AG08396 (cell line): ENCODE measurements around the gene LAMB4.
A peak's percentile ranks its signal among the peaks of the same experiment; 100 is the strongest.

Source experiments
- DNase-seq: peaks from one replicate; pipeline ENCODE4 v3.0.0; 2012; ENCODE audit warnings: low spot score, mixed read lengths

The LAMB4 gene

GRCh38 chr7:108079648-108080591, 50.2 kb downstream of the LAMB4 start:
- peak; percentile 79 for DNase-seq

- DNase-seq: no peak
These were observed 50.9 kb downstream of the LAMB4 start for GRCh38 chr7:108079276-108079647.

- DNase-seq: no peak
These were observed 51.5 kb downstream of the LAMB4 start for GRCh38 chr7:108078691-108079090.

GRCh38 chr7:108078211-108078673, 51.9 kb downstream of the LAMB4 start:
- no peak for DNase-seq

DNA sequence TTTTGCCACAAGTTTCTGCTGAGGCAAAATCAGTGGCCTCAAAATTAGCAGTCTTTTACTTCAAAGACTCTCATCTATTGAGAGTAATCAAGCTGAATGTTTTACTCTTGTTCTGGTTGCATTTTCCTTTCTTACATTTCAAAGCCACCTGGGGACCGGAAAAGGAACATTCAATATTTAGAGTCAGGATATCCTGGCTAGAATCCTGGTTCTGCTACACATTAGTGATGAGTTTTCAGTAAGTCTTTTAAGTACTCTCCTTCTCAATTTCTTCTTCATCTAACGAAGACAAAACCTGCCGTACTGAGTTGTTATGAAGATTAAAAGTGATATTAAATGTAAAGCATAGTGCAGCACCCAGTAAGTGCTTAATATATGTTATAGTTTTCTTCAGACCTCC, 52.5 kb downstream of the LAMB4 start:
- no peak for DNase-seq

DNA sequence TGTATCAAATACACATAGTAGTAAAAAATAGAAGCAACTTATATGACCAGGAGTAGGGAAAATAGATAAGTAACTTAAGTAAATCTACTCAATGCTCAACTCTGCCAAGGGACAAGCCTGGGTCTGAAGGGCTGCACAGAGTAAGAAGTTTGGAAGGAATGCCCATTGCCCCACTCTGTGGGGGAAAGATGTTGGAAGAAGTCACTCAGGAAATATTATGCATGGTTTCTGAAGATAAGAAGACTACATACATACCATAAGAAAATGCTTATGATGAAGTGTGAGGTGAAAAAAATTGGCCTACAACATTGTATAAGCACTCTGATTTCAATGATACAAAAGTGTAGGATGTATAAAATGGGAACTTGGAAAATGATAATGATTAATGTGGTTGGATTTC, 54.0 kb downstream of the LAMB4 start:
- DNase-seq: no peak

DNA sequence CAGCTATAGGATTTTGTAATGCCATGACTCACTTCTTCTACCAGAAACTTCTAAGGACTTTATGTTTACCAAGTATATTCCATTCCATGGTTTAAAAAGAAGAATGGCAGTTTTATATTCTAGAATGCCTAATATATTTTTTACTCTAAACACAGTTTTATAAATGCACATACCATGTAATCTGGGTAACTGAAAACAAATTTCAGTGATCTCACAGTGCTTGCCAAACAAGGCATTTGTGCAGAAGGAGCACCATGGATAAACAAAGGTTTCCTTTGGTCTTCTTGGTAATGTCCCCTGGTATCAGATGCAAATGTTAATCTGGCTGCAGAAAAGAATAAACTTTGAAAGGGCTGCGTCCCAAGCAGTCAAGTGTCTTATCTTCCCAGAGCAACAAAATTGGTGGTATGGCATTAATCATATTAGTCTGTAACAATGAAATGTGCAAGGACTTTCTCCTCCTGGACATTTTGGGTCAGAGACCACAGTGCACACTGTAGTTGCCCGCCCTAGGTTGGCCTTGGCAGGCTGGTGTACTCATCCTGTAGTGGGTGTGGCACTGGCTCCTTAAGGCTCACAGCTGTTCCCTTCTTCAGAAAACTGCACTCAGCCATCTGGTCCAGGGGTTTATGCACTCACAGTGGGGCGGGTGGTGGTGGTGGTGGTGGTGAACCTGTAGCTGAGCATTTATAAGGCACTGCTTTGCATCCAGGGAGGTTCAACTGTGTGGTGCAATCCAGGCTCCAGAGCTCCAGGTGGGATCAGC, 56.7 kb downstream of the LAMB4 start:
- no peak for DNase-seq

DNA sequence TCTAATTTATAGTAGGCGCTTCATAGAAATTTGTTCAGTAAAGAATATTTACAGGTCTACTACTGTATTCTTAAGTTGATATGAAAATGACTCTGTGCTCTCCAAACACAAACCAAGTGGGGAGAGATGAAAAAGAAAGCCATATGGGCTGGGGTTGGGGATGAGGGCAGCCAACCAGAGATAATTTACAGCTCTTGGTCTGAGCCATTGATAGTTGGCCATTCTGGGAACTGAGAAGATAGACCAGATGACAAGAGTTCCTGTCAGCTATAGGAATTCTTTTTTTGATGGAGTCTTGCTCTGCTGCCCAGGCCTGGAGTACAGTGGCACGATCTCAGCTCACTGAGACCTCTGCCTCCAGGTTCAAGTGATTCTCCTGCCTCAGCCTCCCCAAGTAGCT, 57.4 kb downstream of the LAMB4 start:
- DNase-seq: no peak

GRCh38 chr7:108072116-108072515, 58.0 kb downstream of the LAMB4 start:
- DNase-seq: no peak

- DNase-seq: no peak
These were observed 58.6 kb downstream of the LAMB4 start for GRCh38 chr7:108071551-108071950.

DNA sequence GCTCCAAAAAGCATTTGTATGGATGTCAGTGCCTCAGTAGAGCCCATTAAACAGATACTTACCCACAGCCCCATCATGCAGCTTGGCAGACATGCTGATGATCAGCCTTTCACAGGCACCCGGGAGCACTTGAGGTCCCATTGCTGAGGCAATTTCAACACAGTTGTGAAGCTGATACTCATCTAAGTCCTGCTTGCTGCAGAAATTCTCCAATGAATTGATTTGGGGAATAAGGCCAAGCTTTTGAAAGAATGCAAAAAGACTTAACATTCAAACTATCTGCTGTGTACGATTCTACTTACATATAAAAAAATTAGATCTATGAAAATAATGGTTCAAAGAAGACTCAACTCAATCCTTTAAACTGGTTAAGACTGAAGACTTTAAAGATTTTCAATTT, 60.5 kb downstream of the LAMB4 start:
- no peak for DNase-seq

- DNase-seq: no peak
These were observed 62.3 kb downstream of the LAMB4 start for GRCh38 chr7:108067844-108068243.

- DNase-seq: no peak
These were observed 63.7 kb downstream of the LAMB4 start for GRCh38 chr7:108066486-108066885.

DNA sequence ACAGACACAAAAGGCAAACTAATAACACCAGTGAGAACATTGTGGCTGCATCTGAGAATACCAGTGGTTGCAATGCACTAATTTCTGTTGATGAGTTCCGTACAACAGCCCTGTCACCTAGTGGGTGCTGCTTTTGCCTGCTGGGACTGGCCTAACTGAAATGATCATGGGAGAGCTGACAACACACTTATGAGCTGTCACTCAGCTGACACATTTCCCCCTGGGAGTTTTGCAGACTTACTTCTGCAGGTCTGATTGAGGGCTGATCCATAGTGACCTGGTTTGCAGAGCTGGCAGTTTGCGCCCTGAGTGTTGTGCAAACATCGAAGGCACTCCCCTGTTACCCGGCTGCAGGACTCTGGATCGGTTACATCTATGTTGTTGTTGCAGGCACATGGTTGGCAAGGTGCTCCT, 66.6 kb downstream of the LAMB4 start:
- DNase-seq: no peak

GRCh38 chr7:108062250-108063014, 67.7 kb downstream of the LAMB4 start:
- DNase-seq: no peak

DNA sequence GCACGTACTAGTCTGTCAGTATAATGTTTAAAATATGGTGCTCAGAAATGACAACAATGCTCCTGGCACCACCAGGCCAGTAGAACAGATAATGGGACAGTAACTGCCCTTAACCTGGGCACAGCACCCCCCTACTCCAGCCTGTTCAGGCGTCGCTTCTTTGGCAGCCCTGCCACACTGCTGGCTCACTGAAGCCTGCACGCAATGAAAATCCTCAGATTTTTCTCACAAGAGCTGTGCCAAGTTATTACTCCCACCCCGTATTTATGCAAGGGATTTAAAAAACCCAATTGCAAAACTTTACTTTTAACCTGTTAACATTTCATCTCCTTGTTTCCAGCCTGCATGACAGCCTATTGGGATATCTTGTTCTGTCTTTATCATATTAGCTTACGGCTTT, 70.6 kb downstream of the LAMB4 start:
- DNase-seq: peak; percentile 20

GRCh38 chr7:108057951-108058481, 72.1 kb downstream of the LAMB4 start:
- DNase-seq: no peak

DNA sequence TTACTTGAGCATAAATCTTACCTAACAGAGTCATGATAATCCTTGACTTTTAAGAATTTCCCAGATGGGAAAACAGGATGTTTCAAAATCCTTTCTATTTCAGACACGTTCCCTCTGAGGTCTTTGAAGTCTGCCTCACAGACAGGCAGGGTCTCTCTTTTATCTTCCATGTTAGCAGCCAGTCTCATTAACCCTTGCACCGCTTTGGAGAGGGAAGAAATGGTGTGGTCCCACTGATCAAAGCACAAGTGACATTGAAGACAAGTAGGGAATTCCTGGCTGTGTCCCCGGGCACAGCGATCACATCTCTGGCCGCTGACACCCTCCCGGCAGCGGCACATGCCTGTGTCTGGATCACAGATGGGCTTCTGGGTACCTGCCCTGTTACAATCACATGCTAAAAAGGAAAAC, 74.5 kb downstream of the LAMB4 start:
- DNase-seq: no peak

DNA sequence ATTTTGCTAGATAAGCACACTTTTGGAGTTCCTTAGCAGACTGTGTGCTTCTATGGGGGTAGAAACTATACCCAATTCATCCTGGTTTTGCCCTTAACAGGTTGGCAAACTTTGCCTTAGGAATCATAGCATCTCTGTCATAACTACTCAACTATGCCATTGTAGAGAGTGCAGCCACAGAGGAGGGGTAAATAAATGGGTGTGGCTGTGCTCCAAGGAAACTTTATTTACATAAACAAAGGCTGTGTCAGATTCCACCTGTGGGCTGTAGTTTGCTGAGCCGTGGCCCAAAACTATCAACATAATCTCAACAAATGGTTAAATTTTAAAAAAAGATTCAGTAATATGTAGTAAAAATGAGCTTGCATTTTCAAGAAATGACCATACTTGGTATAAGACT, 75.6 kb downstream of the LAMB4 start:
- no peak for DNase-seq

- no peak for DNase-seq
These were observed 76.9 kb downstream of the LAMB4 start for GRCh38 chr7:108053250-108053649.

DNA sequence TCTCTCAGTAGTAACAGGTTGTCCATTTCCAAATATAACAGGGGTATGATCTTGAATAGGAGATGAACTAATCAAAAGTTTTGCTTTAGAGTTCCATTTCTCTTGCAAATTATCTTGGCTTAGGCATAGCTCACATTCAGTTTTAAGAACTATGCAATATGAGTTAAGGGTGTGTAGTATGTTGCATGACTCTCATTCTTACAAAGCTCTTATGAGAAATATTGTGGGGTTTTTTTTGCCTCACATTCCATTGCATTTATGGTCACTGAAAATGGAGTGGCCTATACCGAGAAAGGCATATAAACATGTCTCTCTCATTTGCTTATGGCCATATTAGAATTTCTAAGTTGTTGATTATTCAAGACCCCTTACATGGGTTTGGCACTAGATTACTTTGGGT, 78.7 kb downstream of the LAMB4 start:
- no peak for DNase-seq

- DNase-seq: no peak
These were observed 80.2 kb downstream of the LAMB4 start for GRCh38 chr7:108049962-108050361.
